T-helper 17 cell (primary cell): ENCODE measurements around the gene ETFBKMT. TPM values are rescaled to one million over a fixed set of nuclear protein-coding genes. Genes with fewer than 3 reads are reported as not detected.
A peak's percentile ranks its signal among the peaks of the same experiment; 100 is the strongest.
"Not testable (repeated sequence)": the region's sequence is repeated elsewhere in the genome, so short reads cannot be mapped to it uniquely, and the experiment has no call there.

Source experiments
- ATAC-seq: fragments of 150-1000 bp; cut with Tn5 transposase; 2 replicates; pipeline ENCODE4 v1.10.0; 2021; ENCODE audit warnings: mild to moderate bottlenecking, moderate library complexity
- DNase-seq, 3 donors: peaks; one replicate each; pipeline versions ENCODE4 v3.0.0 to v3.0.0-alpha.2; 2020 to 2021
- H3K9me3 ChIP-seq: one replicate; pipeline ENCODE4 v1.7.0; 2013; ENCODE audit warnings: low read length, mild to moderate bottlenecking; ENCODE audit not compliant: control insufficient read depth, poor library complexity, severe bottlenecking
- H3K27ac Mint-ChIP-seq: one replicate; pipeline ENCODE4 v1.8.0; 2022; ENCODE audit warnings: mild to moderate bottlenecking, moderate library complexity, mixed read lengths
- H3K27me3 Mint-ChIP-seq: one replicate; pipeline ENCODE4 v1.8.0; 2022; ENCODE audit warnings: mixed read lengths
- H3K36me3 Mint-ChIP-seq: one replicate; pipeline ENCODE4 v1.8.0; 2022; ENCODE audit warnings: low read depth, mixed read lengths
- H3K4me1 Mint-ChIP-seq: one replicate; pipeline ENCODE4 v1.8.0; 2022; ENCODE audit warnings: mild to moderate bottlenecking, mixed read lengths
- H3K4me3 Mint-ChIP-seq: one replicate; pipeline ENCODE4 v1.8.0; 2022; ENCODE audit warnings: mild to moderate bottlenecking, moderate library complexity, mixed read lengths
- total RNA-seq, 4 donors: library from RNA in 2 of 4; stranded (reverse) in 2 of 4; gene quantifications; one replicate each; pipeline ENCODE4 v1.2.3 and lab custom pipeline; 2022 to 2026

The ETFBKMT gene
- total RNA-seq, 2 donors from 2014 or later, result 1.2 to 1.9 TPM

- peaks cover 3% of the 10 kb centered on the region for H3K36me3 Mint-ChIP-seq
- peak; percentile 48 for ATAC-seq
Observed at GRCh38 chr12:31715283-31715825, 55.9 kb downstream of the ETFBKMT start.

GRCh38 chr12:31716998-31717397 is 57.5 kb downstream of the ETFBKMT start:
- not testable (repeated sequence) for H3K4me3 Mint-ChIP-seq, H3K27me3 Mint-ChIP-seq, H3K36me3 Mint-ChIP-seq, DNase-seq, H3K4me1 Mint-ChIP-seq, ATAC-seq, H3K9me3 ChIP-seq, H3K27ac Mint-ChIP-seq

More at GRCh38 chr12:31715283-31715825, 55.9 kb downstream of the ETFBKMT start:
- no peaks in the 10 kb centered on the region for H3K27me3 Mint-ChIP-seq
- DNase-seq, result no peak
- H3K4me3 Mint-ChIP-seq, result no peak overlapping the region
- no peaks in the 10 kb centered on the region for H3K9me3 ChIP-seq
- H3K4me1 Mint-ChIP-seq, result no peaks in the 10 kb centered on the region
- H3K27ac Mint-ChIP-seq, result no peak overlapping the region

- DNase-seq, H3K9me3 ChIP-seq, H3K27me3 Mint-ChIP-seq, H3K27ac Mint-ChIP-seq, H3K4me1 Mint-ChIP-seq, ATAC-seq, H3K4me3 Mint-ChIP-seq, H3K36me3 Mint-ChIP-seq: not testable (repeated sequence)
Observed at GRCh38 chr12:31718542-31719198, 59.2 kb downstream of the ETFBKMT start.

- ATAC-seq (no peak), DNase-seq (no peak)
- H3K4me3 Mint-ChIP-seq, result peak overlapping the region; percentile 8
- no peaks in the 10 kb centered on the region for H3K27me3 Mint-ChIP-seq
- H3K36me3 Mint-ChIP-seq, result peaks cover 9% of the 10 kb centered on the region
- peak overlapping the region; percentile 29 for H3K27ac Mint-ChIP-seq
- H3K4me1 Mint-ChIP-seq, result peaks cover 11% of the 10 kb centered on the region
- no peaks in the 10 kb centered on the region for H3K9me3 ChIP-seq
Observed at GRCh38 chr12:31722580-31722979, 63.1 kb downstream of the ETFBKMT start.

Other genes starting within 250 kb of the ETFBKMT start
- gene DENND5B, start 68.6 kb upstream of the ETFBKMT start, total RNA-seq, result under 1 TPM; 0.26 to 0.94 TPM
- gene AMN1, start 69.3 kb downstream of the ETFBKMT start, total RNA-seq, result 1 to 10 TPM; 2.0 to 4.6 TPM